MV-4-11 (cell line): ENCODE data around the gene LFNG.

Source experiments
- DNase-seq: peaks from one replicate; lab custom pipeline; 2025; lab: John Stamatoyannopoulos, UW

The LFNG gene

DNA sequence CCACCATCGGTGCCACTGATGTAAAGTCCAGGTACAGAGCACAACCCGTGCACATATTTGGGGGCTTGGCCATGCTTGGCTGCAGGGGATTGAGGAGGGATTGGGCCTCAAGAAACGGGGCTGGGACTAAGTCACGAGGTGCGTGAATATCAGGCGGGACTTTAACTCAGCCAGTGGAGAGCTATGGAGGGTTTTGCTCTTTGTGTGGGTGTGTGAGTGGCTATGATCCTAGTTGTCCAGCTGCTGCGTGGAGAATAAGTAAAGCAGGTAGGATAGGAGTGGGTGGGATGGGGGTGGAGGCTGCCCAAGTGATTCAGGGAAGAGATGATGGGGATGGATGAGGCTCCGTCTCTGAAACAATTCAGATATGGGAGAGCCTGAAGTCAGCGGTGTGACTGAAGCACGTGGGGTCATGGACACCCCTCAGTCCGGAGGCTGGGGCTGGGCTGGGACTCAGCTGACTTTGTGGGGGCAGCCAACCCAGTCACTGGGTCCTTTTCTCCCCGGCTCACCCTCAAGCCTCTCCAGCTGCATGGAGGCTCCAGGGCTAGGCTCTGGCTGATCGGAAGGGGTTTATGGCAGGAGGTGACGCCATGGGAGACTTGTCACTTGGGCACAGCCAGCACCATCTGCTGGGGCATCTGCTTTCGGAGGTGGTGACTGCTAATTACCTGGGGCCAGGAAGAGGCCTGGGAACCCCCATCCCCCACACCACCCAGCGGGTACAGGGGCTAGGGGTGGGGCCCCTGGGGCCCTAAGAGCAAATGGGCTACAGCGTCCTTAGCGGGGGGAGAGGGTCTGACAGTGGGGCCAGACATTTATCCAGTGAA, 1.7 kb upstream of the LFNG start:
- DNase-seq: no peak

GRCh38 chr7:2518737-2519118, 846 bp upstream of the LFNG start:
- DNase-seq: no peak

- DNase-seq: no peak
Measured at GRCh38 chr7:2520131-2520760, 672 bp downstream of the LFNG start.

- DNase-seq: no peak
Measured at GRCh38 chr7:2520761-2521290, 1.3 kb downstream of the LFNG start.

DNA sequence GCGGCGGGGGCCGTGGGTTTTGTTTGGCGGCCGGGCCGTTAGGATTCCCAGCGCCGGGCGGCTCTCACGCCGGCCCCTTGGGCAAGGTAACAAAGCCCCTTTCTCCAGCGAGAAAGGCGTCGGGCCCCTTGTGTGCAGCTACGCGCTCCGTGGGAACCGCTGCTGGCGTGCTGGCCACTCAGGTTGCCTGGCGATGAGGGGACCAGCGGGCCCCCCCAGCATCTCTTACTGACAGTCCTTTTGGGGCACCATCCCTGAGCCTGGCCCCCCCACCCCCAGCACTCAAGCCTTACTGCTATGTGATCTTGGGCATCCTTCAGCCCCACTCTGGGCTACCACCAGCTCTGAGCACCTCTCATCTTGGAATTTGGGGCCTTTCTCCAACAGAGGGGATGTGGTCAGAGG, 1.8 kb downstream of the LFNG start:
- DNase-seq: no peak

- peak; percentile 61 for DNase-seq
Measured at GRCh38 chr7:2521952-2522591, 2.5 kb downstream of the LFNG start.

- no peak for DNase-seq
Measured at GRCh38 chr7:2522780-2523433, 3.3 kb downstream of the LFNG start.

GRCh38 chr7:2523461-2523936, 3.9 kb downstream of the LFNG start:
- no peak for DNase-seq

GRCh38 chr7:2523941-2524807, 4.6 kb downstream of the LFNG start:
- peak; percentile 57 for DNase-seq

GRCh38 chr7:2524808-2525657, 5.5 kb downstream of the LFNG start:
- no peak for DNase-seq

DNA sequence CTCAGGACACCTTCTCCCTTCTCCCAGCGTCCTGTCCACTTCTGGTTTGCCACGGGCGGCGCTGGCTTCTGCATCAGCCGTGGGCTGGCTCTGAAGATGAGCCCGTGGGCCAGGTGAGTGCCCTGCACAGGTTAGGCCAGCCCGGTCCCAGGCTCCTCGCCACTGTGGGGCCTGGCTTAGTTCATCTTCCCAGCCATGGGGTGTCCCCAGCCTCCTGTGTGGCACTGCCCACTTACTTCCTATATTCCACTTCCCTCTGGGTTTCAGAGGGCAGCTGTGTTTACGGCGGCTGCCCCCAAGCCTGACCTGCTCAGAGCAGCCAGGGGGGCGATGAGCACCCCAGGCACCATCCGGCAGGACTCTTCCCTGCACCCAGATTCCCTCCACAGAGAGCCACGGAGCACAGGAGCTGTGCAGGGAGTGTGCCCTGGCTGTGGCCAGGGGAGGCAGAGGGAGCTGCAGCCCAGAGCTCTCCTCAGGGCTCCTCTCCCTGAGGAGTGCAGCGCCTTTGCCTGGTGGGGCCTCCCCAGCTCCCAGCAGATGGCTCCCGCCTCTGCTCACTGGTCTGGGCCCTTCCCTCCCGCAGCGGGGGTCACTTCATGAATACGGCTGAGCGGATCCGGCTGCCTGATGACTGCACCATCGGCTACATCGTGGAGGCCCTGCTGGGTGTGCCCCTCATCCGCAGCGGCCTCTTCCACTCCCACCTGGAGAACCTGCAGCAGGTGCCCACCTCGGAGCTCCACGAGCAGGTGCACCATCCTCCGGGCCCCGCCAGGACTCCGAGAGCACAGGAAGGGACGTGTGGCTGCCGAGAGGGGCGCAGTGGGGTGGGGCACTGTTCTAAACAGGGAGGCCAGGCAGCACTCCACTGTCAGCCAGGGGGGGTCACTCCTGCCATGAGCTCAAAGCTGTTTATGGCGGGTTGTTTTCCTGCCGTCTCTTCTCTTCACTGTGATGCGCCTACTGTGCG, 6.4 kb downstream of the LFNG start:
- DNase-seq: peak; percentile 62

- no peak for DNase-seq
Measured at GRCh38 chr7:2526659-2527504, 7.3 kb downstream of the LFNG start.

GRCh38 chr7:2527505-2528467, 8.2 kb downstream of the LFNG start:
- peak; percentile 85 for DNase-seq

- DNase-seq: no peak
Measured at GRCh38 chr7:2528481-2529095, 9.0 kb downstream of the LFNG start.

GRCh38 chr7:2529161-2530070, 9.8 kb downstream of the LFNG start:
- peak; percentile 95 for DNase-seq
